Lower leg skin (tissue), 3 donors: ENCODE measurements around the gene PSORS1C2.

Experiments used
- POLR2A ChIP-seq, 2 donors: fragments of 450-650 bp; IDR thresholded peaks; one replicate each; pipeline ENCODE4 v1.6.1; 2016 to 2017; ENCODE audit warnings: antibody characterized with exemption in 2 of 2, mild to moderate bottlenecking in 1 of 2, moderate library complexity in 1 of 2
- TF ChIP-seq, protein P1 (sequence below), 3 donors: fragments of 450-650 bp; IDR thresholded peaks; one replicate each; pipeline ENCODE4 v1.5.1; 2016; ENCODE audit warnings: antibody characterized with exemption in 3 of 3, mild to moderate bottlenecking in 3 of 3, moderate library complexity in 2 of 3

DNA sequence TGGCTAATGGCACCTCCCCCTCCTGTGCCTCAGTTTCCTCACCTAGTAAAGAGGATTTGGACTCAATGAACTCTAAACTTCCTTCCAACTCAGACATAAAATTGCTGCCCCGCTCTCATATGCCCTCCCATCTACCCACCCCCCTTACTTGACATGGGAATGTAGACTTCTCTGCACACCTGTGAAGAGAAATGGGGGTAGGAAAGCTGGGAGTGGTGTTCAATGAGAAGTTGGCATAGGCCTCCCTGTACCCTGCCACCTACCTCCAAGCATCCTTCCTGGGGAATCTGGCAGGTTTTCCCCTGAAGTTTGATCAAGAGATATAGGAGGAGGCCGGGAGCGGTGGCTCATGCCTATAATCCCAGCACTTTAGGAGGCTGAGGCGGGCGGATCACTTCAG lies 35.5 kb upstream of the PSORS1C2 start:
- TF ChIP-seq, protein P1, sequence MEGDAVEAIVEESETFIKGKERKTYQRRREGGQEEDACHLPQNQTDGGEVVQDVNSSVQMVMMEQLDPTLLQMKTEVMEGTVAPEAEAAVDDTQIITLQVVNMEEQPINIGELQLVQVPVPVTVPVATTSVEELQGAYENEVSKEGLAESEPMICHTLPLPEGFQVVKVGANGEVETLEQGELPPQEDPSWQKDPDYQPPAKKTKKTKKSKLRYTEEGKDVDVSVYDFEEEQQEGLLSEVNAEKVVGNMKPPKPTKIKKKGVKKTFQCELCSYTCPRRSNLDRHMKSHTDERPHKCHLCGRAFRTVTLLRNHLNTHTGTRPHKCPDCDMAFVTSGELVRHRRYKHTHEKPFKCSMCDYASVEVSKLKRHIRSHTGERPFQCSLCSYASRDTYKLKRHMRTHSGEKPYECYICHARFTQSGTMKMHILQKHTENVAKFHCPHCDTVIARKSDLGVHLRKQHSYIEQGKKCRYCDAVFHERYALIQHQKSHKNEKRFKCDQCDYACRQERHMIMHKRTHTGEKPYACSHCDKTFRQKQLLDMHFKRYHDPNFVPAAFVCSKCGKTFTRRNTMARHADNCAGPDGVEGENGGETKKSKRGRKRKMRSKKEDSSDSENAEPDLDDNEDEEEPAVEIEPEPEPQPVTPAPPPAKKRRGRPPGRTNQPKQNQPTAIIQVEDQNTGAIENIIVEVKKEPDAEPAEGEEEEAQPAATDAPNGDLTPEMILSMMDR (IDR thresholded peaks at IDR 0.05): no peak
- no peak for TF ChIP-seq POLR2A (IDR thresholded peaks at IDR 0.05)
